DMS114 treated with DMSO at 0.1 percent for 48 hours (cell line): ENCODE data around the gene UMAD1.
"Not testable (repeated sequence)": the region's sequence is repeated elsewhere in the genome, so short reads cannot be mapped to it uniquely, and the experiment has no call there.

Experiments used
- DNase-seq: peaks from one replicate; lab custom pipeline; 2025; ENCODE audit not compliant: unreplicated experiment; lab: John Stamatoyannopoulos, UW

Gene UMAD1

DNA sequence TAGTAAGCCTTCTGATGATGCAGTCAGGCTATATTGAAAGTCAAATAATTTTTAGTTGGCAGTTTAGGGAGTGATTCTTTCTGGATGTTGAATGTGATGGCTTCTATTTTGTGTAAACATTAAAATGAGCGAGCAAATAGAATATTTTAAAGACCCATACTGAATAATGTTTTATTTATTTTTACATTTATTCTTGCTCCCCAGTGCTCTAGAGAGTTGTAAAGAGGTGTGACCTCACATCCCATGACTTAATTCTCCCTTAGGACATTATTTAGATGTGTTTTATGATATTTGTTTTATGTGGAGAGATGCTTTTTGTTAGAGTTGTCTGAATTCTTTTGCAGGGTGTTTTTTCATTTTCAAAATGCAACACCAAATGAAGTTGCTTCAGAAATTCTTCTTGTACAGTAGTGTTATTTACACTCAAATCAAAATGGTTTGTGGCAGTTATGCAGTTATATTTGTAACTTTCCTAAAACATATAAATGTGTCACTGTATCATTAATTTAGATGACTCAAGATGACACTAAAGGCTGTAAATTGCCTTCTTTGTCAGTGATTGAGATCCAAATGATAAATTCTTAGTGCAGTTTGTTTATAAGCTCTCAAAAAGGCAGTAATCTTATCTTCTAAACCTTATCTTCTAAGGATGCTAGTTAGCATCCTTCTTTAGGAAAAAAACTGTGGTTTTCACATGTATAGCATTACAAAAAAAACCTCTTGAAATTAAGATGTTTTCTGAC is 12.4 kb downstream of the UMAD1 start:
- DNase-seq = no peak

DNA sequence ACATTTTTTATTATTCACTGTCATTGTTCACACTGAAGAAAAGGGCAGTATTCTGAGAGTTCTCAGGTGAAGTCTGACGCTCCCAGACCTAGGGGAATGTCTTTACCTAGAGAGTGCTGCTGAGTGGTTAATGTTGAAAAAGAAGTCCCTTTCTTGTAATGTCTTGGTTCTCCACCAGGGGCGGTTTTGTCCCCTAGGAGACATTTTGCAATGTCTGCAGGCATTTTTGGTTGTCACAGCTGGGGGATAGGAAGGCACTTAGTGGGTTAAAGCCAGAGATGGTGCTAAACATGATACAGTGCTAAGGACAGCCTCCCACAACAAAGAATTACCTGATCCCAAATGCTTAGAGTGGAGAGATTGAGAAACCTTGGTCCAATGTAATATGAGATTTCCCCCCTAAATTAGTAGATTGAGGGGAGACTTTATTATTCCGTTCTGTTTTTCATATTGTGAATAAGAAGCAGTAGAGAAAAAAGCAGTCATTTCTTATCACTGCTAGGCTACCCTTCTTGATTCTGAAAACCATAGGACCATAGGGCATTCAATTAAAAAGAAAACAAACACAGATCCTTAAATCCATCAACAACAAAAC is 13.1 kb downstream of the UMAD1 start:
- DNase-seq = no peak

DNA sequence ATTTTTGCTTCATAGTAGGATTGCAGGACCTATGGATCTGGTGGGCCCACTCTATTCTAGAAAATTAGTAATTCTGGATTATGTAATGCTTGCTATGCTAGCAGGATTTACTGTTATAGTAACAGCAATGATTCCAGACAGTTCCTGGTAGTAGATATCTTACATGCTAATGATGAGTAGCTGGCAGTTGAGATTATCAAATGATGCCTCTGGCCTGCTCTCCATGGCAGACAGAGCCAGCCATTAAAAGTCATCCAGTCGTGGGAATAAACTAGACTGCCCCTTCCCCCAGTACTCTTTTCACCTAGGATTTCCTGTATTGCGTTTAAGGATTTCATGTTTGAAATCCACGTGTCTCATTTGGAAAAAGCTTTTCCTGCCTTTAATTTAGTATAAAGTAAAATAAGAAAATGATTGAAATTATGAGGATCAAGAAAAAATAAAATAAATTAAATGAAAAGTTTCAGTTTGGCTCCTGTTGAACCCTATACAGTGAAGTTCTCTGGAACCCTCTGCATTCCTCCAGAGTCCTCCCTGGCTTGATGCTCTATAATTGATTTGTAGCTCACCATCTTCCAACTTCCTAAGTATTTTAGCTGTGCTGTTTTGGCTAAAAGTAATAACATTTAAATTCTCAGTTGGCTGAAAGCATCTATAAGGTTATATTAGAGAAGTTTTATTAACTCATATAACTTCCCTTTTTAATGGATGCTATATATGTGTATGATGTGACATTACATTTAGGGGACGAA is 14.6 kb downstream of the UMAD1 start:
- no peak for DNase-seq

DNA sequence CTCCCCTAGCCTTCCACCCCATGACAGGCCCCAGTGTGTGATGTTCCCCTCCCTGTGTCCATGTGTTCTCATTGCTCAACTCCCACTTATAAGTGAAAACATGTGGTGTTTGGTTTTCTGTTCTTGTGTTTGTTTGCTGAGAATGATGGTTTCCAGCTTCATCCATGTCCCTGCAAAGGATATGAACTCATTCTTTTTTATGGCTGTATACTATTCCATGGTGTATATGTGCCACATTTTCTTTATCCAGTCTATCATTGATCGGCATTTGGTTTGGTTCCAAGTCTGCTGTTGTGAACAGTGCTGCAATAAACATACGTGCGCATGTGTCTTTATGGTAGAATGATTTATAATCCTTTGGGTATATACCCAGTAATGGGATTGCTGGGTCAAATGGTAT is 15.9 kb downstream of the UMAD1 start:
- DNase-seq = not testable (repeated sequence)

DNA sequence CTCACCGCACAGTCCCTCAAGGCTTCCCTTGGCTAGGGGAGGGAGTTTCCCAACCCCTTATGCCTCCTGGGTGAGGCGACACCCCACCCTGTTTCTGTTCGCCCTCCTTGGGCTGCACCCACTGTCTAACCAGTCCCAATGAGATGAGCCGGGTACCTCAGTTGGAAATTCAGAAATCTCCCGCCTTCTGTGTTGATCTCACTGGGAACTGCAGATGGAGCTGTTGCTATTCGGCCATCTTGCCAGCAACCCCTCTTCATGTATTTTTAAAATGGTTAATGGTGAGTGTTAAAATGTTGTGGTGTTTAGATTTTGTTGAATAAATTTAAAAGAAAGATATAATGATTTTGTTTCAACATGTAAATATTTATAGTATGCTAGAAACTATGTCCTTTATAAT is 22.0 kb downstream of the UMAD1 start:
- no peak for DNase-seq

DNA sequence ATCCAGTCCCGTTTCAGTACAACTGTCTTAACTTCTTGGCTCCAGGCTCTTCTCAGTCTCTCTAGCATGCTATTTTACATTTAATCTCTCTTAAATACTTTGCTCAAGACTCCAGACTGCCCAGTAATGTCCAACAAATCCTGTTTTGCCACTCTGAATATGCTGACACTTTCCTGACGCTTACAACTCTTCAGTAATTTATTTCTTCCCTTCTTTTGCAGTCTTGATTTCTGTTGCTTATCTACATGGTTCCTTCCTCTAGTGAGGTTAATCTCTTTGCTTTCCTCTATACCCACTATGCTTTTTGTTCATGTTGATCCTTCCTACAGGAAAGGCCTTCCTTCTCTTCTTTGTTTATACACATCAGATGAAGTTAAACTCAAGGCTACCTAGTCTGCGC is 23.7 kb downstream of the UMAD1 start:
- no peak for DNase-seq

DNA sequence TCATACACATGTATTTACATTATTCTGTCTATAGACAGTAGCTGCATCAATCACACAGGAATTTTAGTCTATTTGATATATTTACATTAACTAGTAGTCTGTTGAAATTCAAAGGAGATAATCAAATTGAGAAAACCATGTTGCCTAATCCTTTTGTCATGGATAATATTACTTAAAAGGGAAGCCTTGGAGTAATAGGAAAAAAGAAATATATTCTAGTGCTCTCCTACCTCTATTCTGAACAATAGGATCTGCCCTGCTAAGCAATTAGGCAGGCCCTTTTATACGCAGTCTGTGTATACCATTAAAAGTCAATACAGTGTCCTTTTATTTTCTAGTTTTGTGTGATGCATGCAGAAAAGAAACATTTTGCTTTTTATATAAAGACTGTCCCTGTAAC is 24.5 kb downstream of the UMAD1 start:
- DNase-seq = no peak

DNA sequence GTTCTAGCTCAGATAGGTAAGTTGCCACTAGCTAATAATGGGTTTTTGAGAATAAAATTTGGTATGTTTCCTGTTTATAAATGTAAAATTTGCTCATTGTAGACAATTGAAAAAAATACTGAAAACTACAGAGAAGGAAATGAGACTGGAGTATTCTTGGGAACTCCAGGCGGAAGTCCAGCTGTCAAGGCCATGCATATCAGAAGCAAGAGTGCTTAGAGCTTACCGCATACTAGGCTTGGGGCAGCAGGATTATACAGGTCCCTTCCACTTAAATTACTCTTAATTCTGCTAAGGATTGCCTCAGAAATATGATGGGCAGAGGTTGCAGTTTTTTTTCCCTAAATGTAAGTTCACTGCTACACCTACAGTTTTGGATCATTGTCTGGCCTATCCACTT is 26.6 kb downstream of the UMAD1 start:
- DNase-seq = no peak

DNA sequence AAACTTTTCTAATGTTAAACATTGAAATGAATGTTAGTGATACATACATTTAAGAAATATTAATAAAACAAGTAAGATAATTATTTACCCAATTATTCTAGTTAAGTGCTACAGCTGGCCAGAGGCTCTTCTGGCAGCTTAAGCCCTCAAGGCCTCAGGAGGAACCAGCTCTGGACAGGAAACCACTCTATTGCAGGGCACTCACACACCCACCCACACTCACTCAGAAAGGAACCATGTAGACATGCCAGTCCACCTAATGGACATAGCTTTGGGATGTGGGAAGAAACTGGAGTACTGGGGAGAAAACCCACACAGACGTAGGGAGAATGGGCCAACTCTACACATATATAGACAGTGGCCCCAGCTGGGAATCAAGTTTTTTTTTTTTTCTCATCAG is 28.2 kb downstream of the UMAD1 start:
- DNase-seq = no peak

DNA sequence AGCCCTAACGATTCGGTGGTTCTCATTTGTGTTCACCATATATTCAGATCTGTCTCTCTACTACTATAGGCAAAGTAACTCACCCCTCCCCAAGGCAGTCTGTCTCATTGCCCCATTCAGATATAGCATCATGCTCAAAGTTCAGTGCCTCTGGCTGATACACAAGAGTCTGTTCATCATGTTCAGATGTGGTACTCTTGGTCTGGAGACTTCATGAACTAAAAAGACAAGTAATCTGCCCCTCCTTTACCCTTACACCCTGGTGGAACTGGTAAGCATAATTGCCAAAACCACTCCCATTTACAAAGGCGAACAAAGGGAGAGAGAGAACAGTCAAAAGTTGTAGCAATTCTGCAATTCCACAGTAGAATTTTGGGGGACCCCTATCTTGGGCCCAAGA is 29.9 kb downstream of the UMAD1 start:
- no peak for DNase-seq

DNA sequence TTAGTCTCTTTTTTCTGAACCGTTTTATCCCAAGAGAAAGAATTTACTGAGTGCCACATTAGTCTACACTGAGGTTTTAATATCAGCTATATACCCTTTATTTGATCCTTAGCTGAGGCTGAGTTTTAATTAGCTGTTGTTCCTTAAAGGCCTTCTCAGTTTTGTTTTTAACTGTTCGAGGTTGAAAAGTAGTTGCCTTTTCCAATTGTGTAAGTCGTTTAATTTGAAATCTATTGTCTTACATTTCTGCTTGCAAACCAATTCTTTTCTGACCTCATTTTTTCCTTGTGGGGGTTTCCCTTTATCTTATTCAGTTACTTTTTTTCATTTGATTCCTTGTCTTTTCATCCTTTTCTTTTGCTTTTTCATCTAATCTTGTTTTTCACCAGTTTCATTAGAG is 30.8 kb downstream of the UMAD1 start:
- no peak for DNase-seq

DNA sequence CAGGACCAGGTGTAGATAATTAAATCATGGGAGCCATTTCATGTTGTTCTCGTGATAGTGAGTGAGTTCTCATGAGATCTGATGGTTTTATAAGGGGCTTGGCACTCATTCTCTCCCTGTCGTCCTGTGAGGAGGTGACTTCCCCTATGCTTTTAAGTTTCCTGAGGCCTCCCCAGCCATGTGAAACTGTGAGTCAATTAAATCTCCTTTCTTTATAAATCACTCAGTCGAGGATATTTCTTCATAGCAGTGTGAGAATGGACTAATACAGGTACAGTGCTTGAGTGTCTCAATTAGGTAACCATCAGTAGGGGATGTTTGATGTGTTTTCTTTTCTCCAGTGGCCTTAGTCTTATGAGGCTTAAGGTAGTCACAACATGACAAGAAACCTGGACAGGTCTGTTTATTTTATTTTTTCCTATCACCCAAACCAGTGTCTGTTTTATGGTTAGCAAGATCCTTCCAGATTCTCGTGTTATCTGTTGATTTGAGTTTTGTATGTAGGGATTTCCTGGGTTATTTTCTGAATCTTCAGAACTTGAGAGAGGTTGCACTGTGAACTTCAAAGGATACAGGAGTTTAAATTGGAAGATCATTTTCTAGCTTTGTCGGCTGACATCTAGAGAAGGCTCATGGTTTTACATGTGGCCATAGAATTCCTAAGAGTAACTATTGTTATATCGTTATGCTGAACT is 32.1 kb downstream of the UMAD1 start:
- no peak for DNase-seq

DNA sequence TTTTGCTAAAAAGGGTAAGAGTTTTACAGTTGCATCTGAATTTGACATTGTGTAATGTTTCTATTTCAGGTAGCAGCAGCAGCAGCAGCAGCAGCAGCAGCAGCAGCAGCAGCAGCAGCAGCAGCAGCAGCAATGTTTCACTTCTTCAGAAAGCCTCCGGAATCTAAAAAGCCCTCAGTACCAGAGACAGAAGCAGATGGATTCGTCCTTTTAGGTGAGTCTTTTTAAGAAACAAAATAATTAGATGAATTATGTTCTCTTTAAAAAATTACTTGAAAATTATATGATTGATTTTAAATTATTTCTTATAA is 32.6 kb downstream of the UMAD1 start:
- no peak for DNase-seq

DNA sequence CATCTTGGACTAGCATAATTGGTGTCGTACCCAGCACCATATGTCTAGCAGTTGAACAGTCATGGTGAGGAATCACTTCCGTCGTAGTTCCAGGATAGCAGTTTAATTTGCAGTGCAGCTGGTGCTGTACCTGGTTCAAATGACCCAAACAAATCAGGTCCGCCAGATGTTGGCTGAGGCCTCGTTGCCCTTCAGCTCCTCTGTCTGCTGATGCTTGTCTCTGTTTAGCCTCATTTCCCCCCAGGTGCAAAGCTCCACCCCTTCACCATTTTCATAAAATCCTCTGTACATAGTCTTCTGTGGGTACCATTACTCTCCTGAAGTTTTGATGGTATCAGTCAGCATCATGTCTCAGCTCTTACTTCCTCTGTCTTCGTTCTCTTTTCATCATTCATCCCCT is 35.1 kb downstream of the UMAD1 start:
- DNase-seq = no peak

DNA sequence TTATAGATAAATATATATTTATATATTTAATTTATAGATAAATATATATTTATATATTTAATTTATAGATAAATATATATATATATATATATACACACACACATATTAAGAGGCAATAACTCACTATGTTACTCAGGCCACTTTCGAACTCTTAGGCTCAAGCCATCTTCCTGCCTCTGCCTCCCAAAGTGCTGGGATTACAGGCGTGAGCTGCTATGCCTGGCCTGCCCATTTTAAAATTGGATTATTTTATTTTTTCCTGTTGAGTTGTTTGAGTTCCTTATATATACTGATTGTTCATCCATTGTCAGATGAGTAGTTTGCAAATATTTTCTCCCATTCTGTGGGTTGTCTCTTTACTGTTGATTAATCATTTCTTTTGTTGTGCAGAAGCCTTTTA is 39.1 kb downstream of the UMAD1 start:
- DNase-seq = not testable (repeated sequence)

DNA sequence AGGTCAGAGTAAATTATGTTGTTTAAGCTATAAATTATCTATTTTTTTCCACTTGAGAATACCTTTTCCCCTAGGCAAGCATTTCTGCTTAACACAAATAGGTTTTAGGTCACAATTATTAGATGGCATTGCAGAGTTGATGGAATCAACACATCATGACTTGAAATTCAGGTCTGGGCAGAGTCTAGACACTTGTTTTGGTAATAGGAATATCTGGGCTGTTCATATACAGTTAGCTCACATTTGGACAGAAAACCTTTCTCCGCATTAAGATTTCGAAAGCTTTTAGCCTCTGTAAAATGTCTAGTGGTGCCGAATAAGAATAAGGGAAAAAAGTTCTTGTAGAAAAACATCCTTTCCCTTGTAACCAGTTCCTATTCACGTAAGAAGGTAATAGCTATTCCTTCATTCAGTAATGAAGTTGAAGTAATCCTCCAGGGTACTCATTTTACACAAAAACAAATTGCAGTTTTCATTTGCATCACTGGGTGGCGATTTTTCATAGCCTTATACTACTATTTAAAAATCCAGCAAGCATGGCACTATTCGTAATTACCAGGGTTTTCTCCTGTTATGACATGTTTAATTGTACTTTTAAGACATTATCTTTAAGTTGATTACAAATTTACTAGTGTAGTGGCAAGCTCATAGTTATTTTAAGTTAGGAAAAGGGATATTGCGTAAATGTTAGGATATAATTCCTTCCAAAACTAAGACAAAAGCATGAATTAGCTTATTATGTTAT is 40.8 kb downstream of the UMAD1 start:
- peak; percentile 62 for DNase-seq

DNA sequence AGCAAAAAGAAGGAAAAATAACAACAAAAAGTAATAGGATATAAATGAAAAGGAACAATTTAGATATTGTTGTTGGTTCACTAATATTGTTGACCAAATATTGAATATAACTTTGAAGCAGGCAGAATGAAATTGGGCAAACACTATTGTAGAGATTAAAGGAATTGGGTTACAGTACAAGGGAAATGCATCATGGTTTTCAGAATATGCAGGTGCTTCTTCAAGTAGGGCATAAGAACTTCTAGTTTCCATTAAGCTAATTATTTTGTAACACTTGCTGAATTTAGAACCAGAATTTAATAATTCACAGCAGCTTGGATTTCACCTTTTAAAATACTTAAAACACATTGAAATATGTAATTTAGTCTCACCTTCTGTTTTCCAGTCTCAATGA is 41.4 kb downstream of the UMAD1 start:
- no peak for DNase-seq

DNA sequence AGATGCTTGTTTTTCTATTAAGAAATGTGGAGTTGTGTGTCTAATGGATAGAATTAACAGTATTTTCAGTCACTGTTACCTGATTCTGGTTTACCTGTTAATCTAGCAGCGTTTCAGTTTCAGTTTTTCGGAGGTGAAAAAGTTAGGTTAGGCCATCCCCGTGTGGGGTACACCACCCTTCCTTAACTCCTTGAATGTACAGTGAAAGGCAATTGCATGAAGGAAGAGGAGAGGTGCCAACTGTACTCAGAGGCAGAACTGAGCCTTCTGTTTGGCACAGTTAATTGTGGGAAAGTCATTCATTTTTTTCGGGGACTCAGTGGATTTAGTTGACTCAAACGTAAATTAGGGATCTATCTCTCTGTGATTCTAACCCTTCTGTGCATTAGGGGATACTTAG is 42.3 kb downstream of the UMAD1 start:
- DNase-seq = no peak

DNA sequence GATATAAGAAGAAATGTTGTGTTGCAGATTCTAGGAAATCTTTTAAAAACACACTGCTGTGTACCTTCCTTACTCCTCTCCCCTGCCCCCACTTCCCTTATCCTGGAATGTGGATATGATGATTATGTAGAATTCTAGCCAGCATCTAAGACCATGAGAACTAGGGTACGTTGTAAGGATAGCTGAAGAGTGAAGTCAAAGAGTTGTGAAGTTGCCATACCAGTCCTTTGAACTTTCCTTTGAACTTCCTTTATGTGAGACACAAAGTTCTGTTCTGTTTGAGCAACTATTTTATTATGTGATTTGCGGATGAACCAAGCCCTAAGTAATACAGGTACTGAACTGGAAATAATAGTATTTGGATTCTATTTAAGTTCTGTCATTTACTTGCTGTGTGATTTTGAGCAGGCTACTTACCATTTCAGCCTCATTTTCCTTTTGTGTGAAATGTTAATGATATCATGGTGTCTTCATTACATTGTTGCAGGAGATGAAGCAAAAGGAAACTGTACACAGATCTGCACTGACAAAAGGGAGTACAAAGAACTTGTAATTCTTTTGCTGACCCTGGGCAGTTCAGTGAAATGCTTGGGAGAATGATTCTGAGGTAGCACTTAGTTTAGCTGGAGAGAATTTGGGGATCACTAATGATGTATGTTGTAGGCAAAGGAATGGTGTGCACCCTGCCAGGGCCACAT is 46.4 kb downstream of the UMAD1 start:
- no peak for DNase-seq

DNA sequence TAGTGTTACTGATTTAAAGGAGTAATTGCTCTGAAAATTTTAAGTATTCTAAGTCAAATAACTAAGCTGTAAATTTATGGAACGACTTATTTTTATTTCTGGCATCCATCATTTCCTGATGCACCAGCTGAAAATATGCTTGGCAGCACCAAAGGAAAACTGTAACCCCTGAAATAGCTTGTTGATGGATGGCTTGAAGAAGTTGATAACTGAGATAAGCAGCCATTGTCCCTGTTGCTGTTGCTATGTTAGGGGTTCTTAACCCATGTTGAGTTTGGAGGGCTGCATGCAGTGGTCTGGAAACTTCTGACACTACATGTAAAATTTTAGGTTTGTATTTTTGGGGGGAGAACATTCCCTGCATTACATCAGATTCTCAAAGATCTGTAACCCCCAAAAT is 47.2 kb downstream of the UMAD1 start:
- no peak for DNase-seq

DNA sequence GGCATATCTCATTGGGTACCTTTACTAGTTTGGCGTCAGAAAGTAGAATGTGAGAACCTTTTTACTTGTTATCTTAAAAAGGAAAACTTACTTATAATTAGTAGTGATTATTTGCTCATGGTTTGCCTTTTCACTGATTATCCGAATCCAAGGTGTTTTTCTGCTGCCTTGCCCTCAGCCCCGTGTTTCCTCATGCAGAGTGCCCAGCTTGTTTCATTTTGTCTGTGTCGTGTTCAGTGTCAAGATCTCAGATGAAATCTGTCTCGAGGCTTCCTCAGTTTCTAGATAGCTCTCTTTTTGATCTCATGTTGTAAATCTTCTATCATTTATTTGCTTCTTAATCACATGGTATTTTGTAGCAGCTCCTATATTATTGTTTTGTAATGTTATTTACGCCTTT is 47.8 kb downstream of the UMAD1 start:
- DNase-seq = no peak
